NCI-H1694 (cell line): Measurements from ENCODE around the gene TSLP.
A peak's percentile ranks its signal among the peaks of the same experiment; 100 is the strongest.

ENCODE experiments used
- DNase-seq: peaks from one replicate; lab custom pipeline; 2025; lab: John Stamatoyannopoulos, UW

The TSLP gene

GRCh38 chr5:111071413-111071812 lies at the start of gene TSLP:
Gene TSLP, plus strand, starts transcription at chr5:111071713. Its CDS starts 178 bp downstream, at chr5:111071891.
- no peak for DNase-seq

DNA sequence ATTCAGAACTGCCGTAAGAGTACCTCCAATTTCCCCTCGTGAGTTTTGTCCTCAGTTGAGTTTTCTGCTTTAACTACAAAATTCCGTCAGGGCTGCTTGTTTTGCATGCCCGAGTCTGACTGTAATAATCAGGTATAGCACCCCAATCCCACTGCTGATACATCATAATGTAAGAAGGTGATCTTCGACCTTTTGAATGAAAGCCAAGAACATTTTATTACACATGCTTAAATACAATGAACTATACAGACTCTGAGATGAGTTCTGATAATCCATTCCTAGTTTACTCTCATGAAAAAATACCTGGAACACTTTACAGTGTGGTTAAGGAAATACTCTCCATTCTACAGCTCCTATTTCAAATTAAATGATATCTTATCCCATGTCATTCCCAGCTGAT lies 49.2 kb upstream of the TSLP start:
- DNase-seq, result no peak

- DNase-seq, result no peak
Observed at GRCh38 chr5:111028865-111029264, 42.6 kb upstream of the TSLP start.

- DNase-seq, result no peak
Observed at GRCh38 chr5:111043712-111044506, 27.6 kb upstream of the TSLP start.

GRCh38 chr5:111058064-111058463 lies 13.4 kb upstream of the TSLP start:
- DNase-seq, result no peak

GRCh38 chr5:111060169-111060568 lies 11.3 kb upstream of the TSLP start:
- DNase-seq, result no peak

DNA sequence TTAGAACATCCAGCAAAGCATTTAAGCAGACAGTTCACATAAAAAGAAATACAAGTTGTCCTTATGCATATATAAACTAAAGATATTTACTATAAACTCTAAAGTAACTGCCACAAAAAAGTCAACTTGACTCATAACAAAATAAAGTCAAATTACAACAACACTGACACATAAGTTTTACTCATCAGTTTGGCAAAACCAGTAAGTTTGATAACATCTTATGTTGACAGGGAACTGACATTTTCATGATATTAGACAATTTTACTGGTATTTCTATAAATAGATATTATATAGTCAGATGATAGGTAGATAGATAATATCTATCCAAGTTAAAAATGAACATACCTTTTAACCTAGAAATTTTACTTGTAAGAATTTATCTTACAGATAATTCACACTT lies 9.9 kb upstream of the TSLP start:
- DNase-seq, result no peak

GRCh38 chr5:111063709-111064322 lies 7.7 kb upstream of the TSLP start:
- no peak for DNase-seq

GRCh38 chr5:111066261-111066938 lies 5.1 kb upstream of the TSLP start:
- DNase-seq, result no peak

GRCh38 chr5:111068213-111068612 lies 3.3 kb upstream of the TSLP start:
- DNase-seq, result no peak

DNA sequence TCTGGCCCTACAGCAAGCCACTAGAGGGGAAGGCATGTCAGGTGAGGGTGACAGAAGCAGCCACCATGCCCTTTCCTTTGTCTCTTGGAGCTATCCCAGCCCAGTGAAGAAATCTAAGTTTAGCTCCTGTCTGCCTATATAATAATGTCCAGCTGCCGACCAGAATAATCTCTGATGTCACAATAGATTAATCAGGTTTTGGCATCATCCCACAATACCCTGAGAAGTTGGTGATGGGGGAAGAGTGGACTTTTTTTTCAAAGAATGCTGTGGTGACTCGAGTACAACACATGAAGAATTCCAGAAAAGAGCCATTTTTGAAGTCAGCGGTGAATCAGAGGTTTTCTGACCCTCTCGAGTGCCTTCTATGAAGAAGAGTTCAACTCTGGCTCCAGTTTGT lies 1.7 kb upstream of the TSLP start:
- DNase-seq, result no peak

- no peak for DNase-seq
Observed at GRCh38 chr5:111070272-111071134, 1.0 kb upstream of the TSLP start.

DNA sequence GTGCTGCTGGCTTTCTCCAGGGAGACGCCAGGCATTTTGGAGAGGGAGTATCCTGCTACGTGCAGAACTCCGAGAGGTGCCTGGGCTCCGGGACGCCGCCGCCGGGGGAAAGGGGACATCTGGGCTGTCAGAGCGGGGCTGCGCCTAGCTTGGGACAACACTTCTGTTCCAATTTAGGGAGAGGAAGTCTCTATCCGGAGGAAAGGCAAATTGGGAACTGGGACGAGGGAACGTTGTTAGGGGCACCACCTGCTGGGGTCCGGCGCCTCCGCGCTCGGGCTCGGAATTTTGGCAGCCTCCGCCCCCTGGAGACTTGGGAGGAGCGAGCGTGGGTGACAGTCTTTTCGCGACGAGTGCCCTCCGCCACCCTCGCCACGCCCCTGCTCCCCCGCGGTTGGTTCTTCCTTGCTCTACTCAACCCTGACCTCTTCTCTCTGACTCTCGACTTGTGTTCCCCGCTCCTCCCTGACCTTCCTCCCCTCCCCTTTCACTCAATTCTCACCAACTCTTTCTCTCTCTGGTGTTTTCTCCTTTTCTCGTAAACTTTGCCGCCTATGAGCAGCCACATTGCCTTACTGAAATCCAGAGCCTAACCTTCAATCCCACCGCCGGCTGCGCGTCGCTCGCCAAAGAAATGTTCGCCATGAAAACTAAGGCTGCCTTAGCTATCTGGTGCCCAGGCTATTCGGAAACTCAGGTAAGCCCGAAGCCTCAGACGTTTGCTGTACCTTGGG lies 1.6 kb downstream of the TSLP start:
- DNase-seq, result peak; percentile 49

DNA sequence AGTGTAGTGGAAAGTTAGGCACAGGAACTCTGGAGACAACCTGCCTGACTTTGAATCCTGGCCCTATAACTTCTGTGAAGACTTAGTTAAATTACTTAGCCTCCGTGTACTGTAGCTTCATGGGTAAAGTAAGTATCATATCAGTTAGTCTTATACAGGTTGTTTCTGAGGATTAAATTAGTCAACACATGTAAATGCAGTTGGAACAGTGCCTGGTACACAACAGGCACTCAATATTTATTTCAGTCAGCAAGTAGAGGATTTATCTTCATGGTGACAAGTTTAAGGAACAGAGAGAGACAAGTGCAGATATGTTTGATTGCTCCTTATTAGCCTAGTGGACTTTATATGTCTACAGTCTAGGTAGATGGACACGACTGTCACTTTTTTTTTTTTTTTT lies 2.7 kb downstream of the TSLP start:
- DNase-seq, result no peak

DNA sequence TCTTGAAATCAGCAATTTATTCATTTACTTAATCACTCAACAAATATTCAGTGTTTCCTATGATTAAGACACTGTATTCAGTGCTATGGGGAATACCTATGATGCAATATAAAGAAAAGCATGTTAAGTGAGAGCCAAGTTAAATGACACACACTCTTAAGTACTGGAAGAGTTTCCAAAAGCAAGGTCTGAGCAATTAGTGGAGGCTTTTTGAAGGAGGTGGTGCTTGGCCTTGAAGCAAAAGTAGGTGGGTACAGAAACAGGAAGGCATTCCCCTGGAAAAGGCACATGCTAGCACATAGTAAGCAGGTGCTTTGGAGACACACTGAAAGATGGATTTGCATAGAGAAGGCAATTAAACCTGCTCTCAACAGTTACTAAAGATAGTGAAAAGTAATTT lies 4.0 kb downstream of the TSLP start:
- no peak for DNase-seq

DNA sequence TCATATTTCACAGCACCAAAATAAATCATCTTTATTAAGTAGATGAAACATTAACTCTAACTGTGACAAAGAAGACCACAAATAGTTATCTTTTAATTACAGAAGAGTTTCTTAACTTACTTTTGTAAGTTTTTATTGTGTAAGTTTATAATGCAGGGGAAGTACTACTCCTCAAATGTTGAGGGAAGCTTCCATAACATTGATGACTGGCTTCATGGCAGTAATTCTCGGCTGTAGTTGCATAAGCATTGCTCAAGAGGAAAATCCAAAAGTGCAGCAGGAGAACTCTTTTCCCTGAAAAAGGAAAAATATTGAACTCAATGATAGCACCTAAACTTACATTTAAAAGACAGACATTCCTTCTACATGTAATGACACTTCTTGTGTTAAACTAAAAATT lies 4.6 kb downstream of the TSLP start:
- no peak for DNase-seq

- DNase-seq, result no peak
Observed at GRCh38 chr5:111077678-111078077, 6.2 kb downstream of the TSLP start.

DNA sequence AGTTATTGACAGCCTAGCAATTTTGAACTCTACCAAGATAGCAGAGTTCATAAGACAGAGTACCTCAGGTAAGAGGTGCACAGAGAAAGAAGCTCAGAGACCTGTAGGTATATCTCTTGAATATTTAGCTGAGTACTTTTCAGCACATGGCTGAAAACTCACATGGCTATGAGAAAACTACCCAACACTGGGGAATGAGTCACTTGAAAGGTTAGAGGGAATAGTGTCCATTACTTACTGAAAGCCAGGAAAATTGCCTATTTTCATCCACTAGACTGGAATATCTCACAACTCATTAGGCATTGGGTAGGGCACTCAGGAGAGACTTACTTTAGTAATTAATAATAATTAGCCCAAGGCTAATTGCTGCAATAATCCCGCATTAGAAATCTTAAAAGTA lies 8.3 kb downstream of the TSLP start:
- no peak for DNase-seq

- DNase-seq, result no peak
Observed at GRCh38 chr5:111083323-111083722, 11.8 kb downstream of the TSLP start.

DNA sequence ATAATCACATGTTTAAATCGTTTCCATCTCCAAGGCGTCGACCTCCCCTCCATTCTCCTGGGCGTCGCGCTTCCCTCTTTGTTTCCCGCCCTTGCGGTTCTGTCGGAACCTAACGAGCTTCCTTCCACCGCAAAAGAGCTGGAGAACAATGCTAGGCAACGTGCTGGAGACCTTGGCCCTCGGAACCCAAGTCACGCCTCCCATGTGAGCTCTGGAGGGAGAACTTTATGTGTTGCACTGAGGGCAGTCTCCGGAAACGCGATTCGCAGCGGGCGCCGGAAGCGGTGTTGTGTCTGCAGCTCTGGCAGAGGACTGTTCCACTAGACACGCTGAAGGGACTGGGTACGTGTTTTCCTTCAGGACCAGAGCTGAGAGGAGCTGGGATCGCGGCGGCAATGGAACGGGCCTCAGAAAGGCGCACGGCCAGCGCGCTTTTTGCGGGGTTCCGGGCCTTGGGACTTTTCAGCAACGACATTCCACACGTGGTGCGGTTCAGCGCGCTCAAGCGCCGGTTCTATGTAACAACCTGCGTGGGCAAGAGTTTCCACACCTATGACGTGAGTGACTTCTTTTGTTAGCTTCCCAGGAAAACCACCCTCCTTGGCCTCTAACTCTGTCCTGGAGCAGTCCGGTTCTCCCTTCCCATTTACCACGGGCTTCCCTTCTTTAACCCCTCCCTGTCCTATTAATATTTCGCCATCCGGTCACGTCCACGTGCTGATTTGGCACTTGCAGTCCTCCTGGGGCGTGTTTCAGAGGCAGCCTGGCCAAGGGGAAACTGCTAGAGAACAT lies 20.7 kb downstream of the TSLP start, which contains the start of gene WDR36:
TSS of gene WDR36 (plus strand) at position 287 of the 792 bp plus-strand sequence. CDS start at position 396, 109 bp downstream.
- DNase-seq, result peak; percentile 88

DNA sequence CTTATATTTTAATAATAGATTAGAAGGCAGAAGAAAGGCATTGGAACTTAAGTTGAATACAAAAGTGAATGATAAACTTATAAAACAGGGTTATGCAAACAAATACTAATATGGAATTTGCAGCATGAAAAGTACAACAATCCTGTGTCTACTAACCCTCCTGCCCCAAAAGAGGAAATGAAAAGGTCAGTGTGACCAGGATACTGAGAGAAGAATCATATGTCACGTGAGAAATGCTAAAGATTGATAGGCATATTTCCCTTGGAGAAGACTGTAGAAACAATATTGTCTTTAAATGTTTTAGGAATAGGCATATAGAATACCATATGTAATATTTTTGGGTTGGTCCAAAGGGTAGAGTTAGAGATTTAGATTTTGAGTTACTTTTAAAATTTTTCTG lies 24.5 kb downstream of the TSLP start:
- no peak for DNase-seq
